BLaER1 treated with 17β-estradiol and CSF1 and Interleukin-3, amounts not matched to agents 10 nM and 100 nM (cell line): ENCODE measurements around the gene CPNE7.
A peak's percentile ranks its signal among the peaks of the same experiment; 100 is the strongest.

Experiments used
- H3K27ac ChIP-seq, 11 experiments: shearing (Covaris generic); formaldehyde crosslinking; 2 replicates each; pipeline ENCODE4 v1.8.1; 2022
- H3K27me3 ChIP-seq, 11 experiments: shearing (Covaris generic); formaldehyde crosslinking; 2 replicates each; pipeline ENCODE4 v1.8.1; 2022
- H3K36me3 ChIP-seq, 11 experiments: shearing (Covaris generic); formaldehyde crosslinking; 2 replicates each; pipeline ENCODE4 v1.8.1; 2022
- H3K4me1 ChIP-seq, 10 experiments: shearing (Covaris generic); formaldehyde crosslinking; 2 replicates each; pipeline ENCODE4 v1.8.1; 2022
- H3K4me2 ChIP-seq, 11 experiments: shearing (Covaris generic); formaldehyde crosslinking; 2 replicates each; pipeline ENCODE4 v1.8.1; 2022
- H3K4me3 ChIP-seq, 10 experiments: shearing (Covaris generic); formaldehyde crosslinking; 2 replicates each; pipeline ENCODE4 v1.8.1; 2022
- H3K9ac ChIP-seq, 11 experiments: shearing (Covaris generic); formaldehyde crosslinking; 2 replicates each; pipeline ENCODE4 v1.8.1; 2022
- H3K9me3 ChIP-seq, 11 experiments: shearing (Covaris generic); formaldehyde crosslinking; replicated peaks in 1 of 11; 2 replicates each; pipeline ENCODE4 v1.8.1; 2022
- H4K20me1 ChIP-seq, 11 experiments: shearing (Covaris generic); formaldehyde crosslinking; 2 replicates each; pipeline ENCODE4 v1.8.1; 2022
- Cebpa-rat ChIP-seq, 11 experiments: shearing (Covaris generic); IDR thresholded peaks; 2 replicates each; pipeline ENCODE4 v1.8.1; 2022

CPNE7 gene

DNA sequence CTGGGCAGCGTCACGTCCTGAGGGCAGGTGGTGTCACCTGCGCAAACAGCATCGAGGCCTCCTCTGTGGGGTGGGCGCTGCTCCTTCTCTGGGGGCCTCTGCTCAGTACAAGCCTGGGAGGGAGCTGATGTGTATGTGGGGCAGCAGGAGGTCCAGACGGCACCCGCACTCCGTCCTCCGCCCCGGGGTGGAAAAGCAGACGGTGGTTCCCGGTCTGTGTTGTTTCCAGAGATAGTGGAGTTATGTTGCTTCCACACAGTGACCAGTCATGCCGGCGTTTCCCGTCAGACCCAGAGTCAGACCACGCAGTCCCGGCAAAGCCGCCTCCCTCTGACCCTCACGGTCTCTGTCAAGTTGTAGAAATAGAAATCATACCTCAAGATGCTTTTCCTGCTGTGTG is 28.8 kb upstream of the CPNE7 start:
- peaks cover 71 to 100% (median 89%) of the 10 kb centered on the region in 11 experiments for H3K36me3 ChIP-seq
- H3K27ac ChIP-seq, result no peak overlapping the region
- no peak overlapping the region for H3K9ac ChIP-seq
- H3K4me2 ChIP-seq, result no peak overlapping the region
- peaks cover 16 to 28% (median 24%) of the 10 kb centered on the region in 10 experiments for H3K4me1 ChIP-seq
- no peaks in the 10 kb centered on the region for H3K27me3 ChIP-seq
- H4K20me1 ChIP-seq, result peaks cover 0 to 47% (median 19%) of the 10 kb centered on the region in 11 experiments; a peak in 15 of 22 replicates
- H3K4me3 ChIP-seq, result no peak overlapping the region
- no peaks in the 10 kb centered on the region for H3K9me3 ChIP-seq
- TF ChIP-seq Cebpa-rat (IDR thresholded peaks at IDR 0.05), result no peak

- Histone ChIP-seq H3K4me3 (no peak overlapping the region), H3K36me3 (peaks cover 75 to 100% (median 90%) of the 10 kb centered on the region in 11 experiments), H4K20me1 (peaks cover 0 to 42% (median 19%) of the 10 kb centered on the region in 11 experiments; a peak in 16 of 22 replicates), H3K9me3 (no peaks in the 10 kb centered on the region), H3K27ac (0 out of 22 replicates have a peak overlapping the region, but pooled peaks of 2 of the 11 experiments have one; percentile 12 to 14), H3K4me2 (no peak overlapping the region), H3K9ac (no peak overlapping the region), H3K27me3 (no peaks in the 10 kb centered on the region), H3K4me1 (peaks cover 16 to 28% (median 24%) of the 10 kb centered on the region in 10 experiments)
- TF ChIP-seq Cebpa-rat (IDR thresholded peaks at IDR 0.05), result no peak
Observed at GRCh38 chr16:89547291-89547690, 28.3 kb upstream of the CPNE7 start.

DNA sequence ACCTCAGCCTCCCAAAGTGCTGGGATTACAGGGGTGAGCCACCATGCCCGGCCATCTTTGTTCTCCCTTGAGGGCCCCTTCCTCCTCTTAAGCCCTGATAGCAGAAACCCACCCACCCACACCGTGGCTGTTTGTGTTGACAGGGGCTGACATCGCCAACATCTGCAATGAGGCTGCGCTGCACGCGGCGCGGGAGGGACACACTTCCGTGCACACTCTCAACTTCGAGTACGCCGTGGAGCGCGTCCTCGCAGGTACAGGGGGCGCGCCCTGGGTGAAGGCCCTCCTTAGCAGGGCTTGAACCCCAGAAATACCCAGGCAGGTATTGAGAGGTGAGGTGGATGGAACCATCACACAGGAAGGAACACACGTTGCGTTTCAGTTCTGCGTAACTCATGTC is 27.7 kb upstream of the CPNE7 start:
- Histone ChIP-seq H3K4me1 (peaks cover 16 to 28% (median 24%) of the 10 kb centered on the region in 10 experiments), H3K9me3 (no peaks in the 10 kb centered on the region), H3K4me2 (peak overlapping the region in 6 of 11 experiments; percentile 59 to 74 (median 68); a peak in 4 of 22 replicates), H3K36me3 (peaks cover 80 to 100% (median 92%) of the 10 kb centered on the region in 11 experiments), H3K27ac (no peak overlapping the region; a peak in 1 of 22 replicates), H3K9ac (peak overlapping the region in 1 of 11 experiments; percentile 57; a peak in 1 of 22 replicates), H3K4me3 (no peak overlapping the region), H4K20me1 (peaks cover 0 to 37% (median 19%) of the 10 kb centered on the region in 11 experiments; a peak in 16 of 22 replicates), H3K27me3 (no peaks in the 10 kb centered on the region)
- no peak for TF ChIP-seq Cebpa-rat (IDR thresholded peaks at IDR 0.05)

GRCh38 chr16:89548344-89549006 is 27.1 kb upstream of the CPNE7 start:
- H3K4me1 ChIP-seq, result peaks cover 16 to 28% (median 24%) of the 10 kb centered on the region in 10 experiments
- peak overlapping the region; percentile 18 to 62 (median 38); a peak in 11 of 22 replicates for H3K9ac ChIP-seq
- peak overlapping the region in 8 of 11 experiments; percentile 26 to 64 (median 49); a peak in 12 of 22 replicates for H3K27ac ChIP-seq
- H3K27me3 ChIP-seq, result no peaks in the 10 kb centered on the region
- peaks cover 85 to 100% (median 95%) of the 10 kb centered on the region in 11 experiments for H3K36me3 ChIP-seq
- peaks cover 0 to 37% (median 19%) of the 10 kb centered on the region in 11 experiments; a peak in 16 of 22 replicates for H4K20me1 ChIP-seq
- H3K4me3 ChIP-seq, result no peak overlapping the region
- H3K9me3 ChIP-seq, result no peaks in the 10 kb centered on the region
- TF ChIP-seq Cebpa-rat (IDR thresholded peaks at IDR 0.05), result no peak
- peak overlapping the region; percentile 56 to 87 (median 70) for H3K4me2 ChIP-seq

GRCh38 chr16:89549007-89549700 is 26.4 kb upstream of the CPNE7 start:
- Histone ChIP-seq H3K4me3 (no peak overlapping the region), H3K9ac (peak overlapping the region; percentile 18 to 62 (median 39); a peak in 14 of 22 replicates), H3K27ac (peak overlapping the region in 8 of 11 experiments; percentile 26 to 64 (median 49); a peak in 13 of 22 replicates), H3K36me3 (peaks cover 84 to 100% (median 93%) of the 10 kb centered on the region in 11 experiments), H4K20me1 (peaks cover 0 to 37% (median 19%) of the 10 kb centered on the region in 11 experiments; a peak in 16 of 22 replicates), H3K9me3 (no peaks in the 10 kb centered on the region), H3K27me3 (no peaks in the 10 kb centered on the region), H3K4me1 (peaks cover 16 to 32% (median 24%) of the 10 kb centered on the region in 10 experiments), H3K4me2 (peak overlapping the region; percentile 56 to 87 (median 70))
- no peak for TF ChIP-seq Cebpa-rat (IDR thresholded peaks at IDR 0.05)

DNA sequence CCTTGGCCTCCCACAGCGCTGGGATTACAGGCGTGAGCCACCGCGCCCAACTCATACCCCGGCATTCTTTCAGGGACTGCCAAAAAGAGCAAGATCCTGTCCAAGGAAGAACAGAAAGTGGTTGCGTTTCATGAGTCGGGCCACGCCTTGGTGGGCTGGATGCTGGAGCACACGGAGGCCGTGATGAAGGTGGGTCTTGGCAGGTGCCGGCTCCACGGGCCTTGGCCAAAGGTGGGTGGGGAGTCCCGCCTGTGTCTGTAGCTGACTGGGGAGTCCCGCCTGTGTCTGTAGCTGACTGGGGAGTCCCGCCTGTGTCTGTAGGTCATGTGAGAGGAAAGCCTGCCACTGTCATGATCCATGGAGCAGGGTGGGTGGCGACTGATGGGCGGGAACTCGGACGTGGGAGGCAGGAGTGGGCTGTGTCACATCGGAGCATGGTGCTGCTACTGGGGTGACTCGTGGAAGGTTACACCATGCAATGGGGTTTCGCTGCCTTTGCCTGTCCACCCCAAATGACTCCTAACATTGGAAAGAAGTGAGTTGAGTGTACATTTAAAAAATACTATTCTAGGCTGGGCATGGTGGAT is 25.0 kb upstream of the CPNE7 start:
- peaks cover 0 to 32% (median 19%) of the 10 kb centered on the region in 11 experiments; a peak in 16 of 22 replicates for H4K20me1 ChIP-seq
- no peaks in the 10 kb centered on the region for H3K27me3 ChIP-seq
- peaks cover 18 to 32% (median 25%) of the 10 kb centered on the region in 10 experiments for H3K4me1 ChIP-seq
- peak overlapping the region in 2 of 11 experiments; percentile 63 to 64; a peak in 2 of 22 replicates for H3K27ac ChIP-seq
- TF ChIP-seq Cebpa-rat (IDR thresholded peaks at IDR 0.05), result no peak
- H3K36me3 ChIP-seq, result peaks cover 83 to 100% (median 93%) of the 10 kb centered on the region in 11 experiments
- H3K4me3 ChIP-seq, result no peak overlapping the region
- no peaks in the 10 kb centered on the region for H3K9me3 ChIP-seq
- H3K9ac ChIP-seq, result no peak overlapping the region
- H3K4me2 ChIP-seq, result peak overlapping the region in 2 of 11 experiments; percentile 67 to 83; a peak in 3 of 22 replicates

GRCh38 chr16:89552329-89552728 is 23.2 kb upstream of the CPNE7 start:
- no peaks in the 10 kb centered on the region for H3K27me3 ChIP-seq
- H3K27ac ChIP-seq, result no peak overlapping the region
- H3K4me2 ChIP-seq, result no peak overlapping the region
- H4K20me1 ChIP-seq, result peaks cover 0 to 29% (median 17%) of the 10 kb centered on the region in 11 experiments; a peak in 16 of 22 replicates
- H3K9ac ChIP-seq, result no peak overlapping the region; a peak in 1 of 22 replicates
- H3K36me3 ChIP-seq, result peaks cover 73 to 91% (median 83%) of the 10 kb centered on the region in 11 experiments
- no peaks in the 10 kb centered on the region for H3K9me3 ChIP-seq
- no peak overlapping the region for H3K4me3 ChIP-seq
- no peak for TF ChIP-seq Cebpa-rat (IDR thresholded peaks at IDR 0.05)
- H3K4me1 ChIP-seq, result peaks cover 36 to 46% (median 40%) of the 10 kb centered on the region in 10 experiments

GRCh38 chr16:89552913-89553312 is 22.6 kb upstream of the CPNE7 start:
- Histone ChIP-seq H3K4me1 (peaks cover 42 to 51% (median 45%) of the 10 kb centered on the region in 10 experiments), H3K4me3 (no peak overlapping the region), H4K20me1 (peaks cover 0 to 33% (median 16%) of the 10 kb centered on the region in 11 experiments; a peak in 16 of 22 replicates), H3K9ac (no peak overlapping the region; a peak in 1 of 22 replicates), H3K36me3 (peaks cover 68 to 86% (median 79%) of the 10 kb centered on the region in 11 experiments), H3K27me3 (no peaks in the 10 kb centered on the region), H3K9me3 (no peaks in the 10 kb centered on the region), H3K27ac (no peak overlapping the region), H3K4me2 (no peak overlapping the region)
- no peak for TF ChIP-seq Cebpa-rat (IDR thresholded peaks at IDR 0.05)
